Dedifferentiated amniotic fluid mesenchymal stem cell (primary cell): ENCODE measurements around the gene RBM44.
"Not testable (repeated sequence)": the region's sequence is repeated elsewhere in the genome, so short reads cannot be mapped to it uniquely, and the experiment has no call there.

Experiments used
- DNase-seq: peaks from one replicate; pipeline ENCODE4 v3.0.0-alpha.2; 2016; ENCODE audit errors: extremely low spot score

RBM44 gene

GRCh38 chr2:237782181-237782580, 16.4 kb upstream of the RBM44 start:
- DNase-seq = no peak

GRCh38 chr2:237783678-237784077, 14.9 kb upstream of the RBM44 start:
- not testable (repeated sequence) for DNase-seq

- DNase-seq = no peak
Measured at GRCh38 chr2:237786936-237787335, 11.6 kb upstream of the RBM44 start.

- no peak for DNase-seq
Measured at GRCh38 chr2:237790353-237790752, 8.2 kb upstream of the RBM44 start.

- no peak for DNase-seq
Measured at GRCh38 chr2:237791977-237792727, 6.4 kb upstream of the RBM44 start.

- DNase-seq = no peak
Measured at GRCh38 chr2:237797253-237797652, 1.3 kb upstream of the RBM44 start.

- no peak for DNase-seq
Measured at GRCh38 chr2:237799060-237799428, 465 bp downstream of the RBM44 start.

- DNase-seq = no peak
Measured at GRCh38 chr2:237801466-237801865, 2.9 kb downstream of the RBM44 start.

GRCh38 chr2:237806334-237806733, 7.8 kb downstream of the RBM44 start:
- no peak for DNase-seq

- no peak for DNase-seq
Measured at GRCh38 chr2:237815637-237816036, 17.1 kb downstream of the RBM44 start.

- no peak for DNase-seq
Measured at GRCh38 chr2:237816531-237816930, 18.0 kb downstream of the RBM44 start.

- DNase-seq = peak; percentile 69
Measured at GRCh38 chr2:237818066-237818473, 19.5 kb downstream of the RBM44 start.

- DNase-seq = no peak
Measured at GRCh38 chr2:237819231-237819630, 20.7 kb downstream of the RBM44 start.

GRCh38 chr2:237820421-237820820, 21.8 kb downstream of the RBM44 start:
- no peak for DNase-seq

GRCh38 chr2:237823544-237823943, 25.0 kb downstream of the RBM44 start:
- no peak for DNase-seq

GRCh38 chr2:237824085-237824484, 25.5 kb downstream of the RBM44 start:
- DNase-seq = no peak

GRCh38 chr2:237827421-237827987, 28.9 kb downstream of the RBM44 start:
- DNase-seq = no peak

GRCh38 chr2:237830522-237830921, 31.9 kb downstream of the RBM44 start:
- DNase-seq = no peak

GRCh38 chr2:237833546-237833945, 35.0 kb downstream of the RBM44 start:
- peak; percentile 31 for DNase-seq

GRCh38 chr2:237835372-237835771, 36.8 kb downstream of the RBM44 start:
- DNase-seq = no peak

- no peak for DNase-seq
Measured at GRCh38 chr2:237841051-237841450, 42.5 kb downstream of the RBM44 start.

- DNase-seq = not testable (repeated sequence)
Measured at GRCh38 chr2:237848940-237849339, 50.4 kb downstream of the RBM44 start.

GRCh38 chr2:237854295-237854694, 55.7 kb downstream of the RBM44 start:
- DNase-seq = no peak

GRCh38 chr2:237857791-237858190, 59.2 kb downstream of the RBM44 start:
- no peak for DNase-seq
